K562 (cell line): Measurements from ENCODE around the gene TTC6.

Source experiments
- MYBL2 ChIP-seq, 2 experiments: fragments of 450-650 bp in 1 of 2; sonication (generic) in 1 of 2; formaldehyde crosslinking in 1 of 2; IDR thresholded peaks; 2 replicates each; pipeline versions ENCODE4 v1.6.1 to v1.8.1; 2017 to 2022; ENCODE audit warnings: borderline replicate concordance in 1 of 2, inconsistent platforms in 1 of 2, low read depth in 1 of 2, mild to moderate bottlenecking in 1 of 2, missing genetic modification reagents in 1 of 2, moderate library complexity in 1 of 2
- NFYB ChIP-seq: IDR thresholded peaks from 2 replicates; pipeline ENCODE4 v1.6.1; 2011; ENCODE audit warnings: mild to moderate bottlenecking, moderate library complexity; ENCODE audit not compliant: insufficient read length; ENCODE audit errors: extremely low read depth
- POLR2A ChIP-seq: fragments of 450-650 bp; conservative IDR thresholded peaks from 2 replicates; pipeline ENCODE4 v1.6.1; 2016
- SMARCC2 ChIP-seq: fragments of 450-650 bp; IDR thresholded peaks from 2 replicates; pipeline ENCODE4 v1.6.1; 2017; ENCODE audit warnings: antibody characterized with exemption, moderate library complexity, mild to moderate bottlenecking, low read depth
- SRF ChIP-seq, 2 experiments: fragments of 250-450, 450-650 bp in 1 of 2; sonication (Bioruptor Pico) in 1 of 2; sonication (generic) in 1 of 2; formaldehyde crosslinking; IDR thresholded peaks; 2 replicates each; pipeline versions ENCODE4 v1.5.0 to v1.5.1; 2020 to 2022; ENCODE audit warnings: mild to moderate bottlenecking in 1 of 2, missing genetic modification reagents in 1 of 2
- SRSF7 ChIP-seq: fragments of 200-400 bp; formaldehyde crosslinking; optimal IDR thresholded peaks from 2 replicates; pipeline ENCODE3; 2017; ENCODE audit warnings: mild to moderate bottlenecking, low read depth, low read length
- ZZZ3 ChIP-seq: fragments of 450-650 bp; IDR thresholded peaks from 2 replicates; pipeline ENCODE4 v1.6.1; 2016; ENCODE audit warnings: antibody characterized with exemption, mild to moderate bottlenecking, moderate library complexity
- TF ChIP-seq, protein P1 (sequence below), 3 experiments: IDR thresholded peaks in 2 of 3; conservative IDR thresholded peaks in 1 of 3; 2 replicates each; pipeline ENCODE4 v1.5.1; 2011 to 2012; ENCODE audit warnings: low read length in 3 of 3, mild to moderate bottlenecking in 3 of 3, control low read depth in 2 of 3, improper control_type of control experiment in 1 of 3, inconsistent platforms in 1 of 3, low read depth in 1 of 3, mixed read lengths in 1 of 3, moderate library complexity in 1 of 3; ENCODE audit not compliant: insufficient read depth in 2 of 3

- TF ChIP-seq, protein P1, sequence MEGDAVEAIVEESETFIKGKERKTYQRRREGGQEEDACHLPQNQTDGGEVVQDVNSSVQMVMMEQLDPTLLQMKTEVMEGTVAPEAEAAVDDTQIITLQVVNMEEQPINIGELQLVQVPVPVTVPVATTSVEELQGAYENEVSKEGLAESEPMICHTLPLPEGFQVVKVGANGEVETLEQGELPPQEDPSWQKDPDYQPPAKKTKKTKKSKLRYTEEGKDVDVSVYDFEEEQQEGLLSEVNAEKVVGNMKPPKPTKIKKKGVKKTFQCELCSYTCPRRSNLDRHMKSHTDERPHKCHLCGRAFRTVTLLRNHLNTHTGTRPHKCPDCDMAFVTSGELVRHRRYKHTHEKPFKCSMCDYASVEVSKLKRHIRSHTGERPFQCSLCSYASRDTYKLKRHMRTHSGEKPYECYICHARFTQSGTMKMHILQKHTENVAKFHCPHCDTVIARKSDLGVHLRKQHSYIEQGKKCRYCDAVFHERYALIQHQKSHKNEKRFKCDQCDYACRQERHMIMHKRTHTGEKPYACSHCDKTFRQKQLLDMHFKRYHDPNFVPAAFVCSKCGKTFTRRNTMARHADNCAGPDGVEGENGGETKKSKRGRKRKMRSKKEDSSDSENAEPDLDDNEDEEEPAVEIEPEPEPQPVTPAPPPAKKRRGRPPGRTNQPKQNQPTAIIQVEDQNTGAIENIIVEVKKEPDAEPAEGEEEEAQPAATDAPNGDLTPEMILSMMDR (IDR thresholded peaks at IDR 0.05 in 2 of 3, conservative IDR thresholded peaks at IDR 0.05 in 1 of 3; ENCODE audit: insufficient read depth in 2 of 3, low read depth in 1 of 3, low read length in 3 of 3): no peak
- TF ChIP-seq POLR2A (no peak), SRSF7 (no peak), ZZZ3 (no peak), NFYB (no peak), SMARCC2 (no peak), SRF (CRISPR knock-in tag; IDR thresholded peaks at IDR 0.05) (no peak), MYBL2 (IDR thresholded peaks at IDR 0.05; ENCODE audit: low read depth) (no peak), MYBL2 (CRISPR knock-in tag; IDR thresholded peaks at IDR 0.05; ENCODE audit: borderline replicate concordance) (no peak)
Observed at GRCh38 chr14:37625597-37626595, 30.5 kb downstream of the TTC6 start.
